ENCODE measurements around the gene CILP2.

Gene CILP2

GRCh38 chr19:19544954-19545591 is 7.0 kb downstream of the CILP2 start:
- no peak for DNase-seq

GRCh38 chr19:19545707-19546106 is 7.6 kb downstream of the CILP2 start:
- no peak for DNase-seq

DNA sequence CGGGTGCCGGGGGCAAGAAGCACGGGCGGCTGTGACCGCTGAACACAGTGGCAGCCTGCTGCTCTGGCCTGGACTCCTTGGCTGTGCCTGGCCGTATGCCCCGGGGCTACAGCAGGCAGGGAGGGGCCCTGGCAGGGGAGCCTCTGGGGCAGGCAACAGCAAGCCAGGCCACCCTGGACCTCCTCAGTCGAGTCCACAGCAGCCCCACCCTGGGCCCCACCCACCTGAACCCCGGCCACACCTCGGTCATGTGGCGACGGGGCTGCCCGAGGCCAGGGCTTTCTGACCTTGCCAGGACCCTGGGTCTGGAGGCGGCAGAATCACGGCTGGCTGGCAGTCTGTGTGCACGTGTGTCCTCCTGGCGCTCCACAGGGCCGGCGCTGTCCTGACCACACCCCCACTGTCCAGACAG is 8.7 kb downstream of the CILP2 start:
- no peak for DNase-seq

- DNase-seq: no peak
Measured at GRCh38 chr19:19547674-19548336, 9.7 kb downstream of the CILP2 start.

GRCh38 chr19:19548915-19549759 is 11.1 kb downstream of the CILP2 start:
- no peak for DNase-seq

GRCh38 chr19:19549804-19550464 is 11.9 kb downstream of the CILP2 start:
- DNase-seq: no peak

DNA sequence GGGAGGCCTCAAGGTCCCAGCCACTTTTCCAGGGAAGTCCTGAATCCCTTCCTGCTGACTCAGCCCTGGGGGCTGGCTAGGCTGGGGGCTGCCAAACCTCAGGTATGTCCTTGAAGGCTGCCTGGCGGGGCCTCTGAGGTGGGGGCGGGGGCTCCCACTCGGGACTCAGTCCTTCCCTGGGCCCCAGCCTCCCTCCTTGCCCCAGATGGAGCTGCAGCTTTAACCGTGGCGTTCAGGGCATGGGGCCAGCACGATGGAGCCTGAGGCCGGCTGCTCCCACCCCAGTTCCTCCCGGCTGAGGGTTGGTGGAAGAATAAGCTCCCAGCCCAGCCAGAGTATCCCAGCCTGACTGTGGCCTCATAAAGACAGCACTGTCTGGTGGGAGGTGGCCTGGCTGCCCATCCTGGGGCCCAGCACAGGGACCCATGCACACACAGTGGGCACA is 12.4 kb downstream of the CILP2 start:
- no peak for DNase-seq

GRCh38 chr19:19550972-19551852 is 13.1 kb downstream of the CILP2 start:
- peak; percentile 24 for DNase-seq

DNA sequence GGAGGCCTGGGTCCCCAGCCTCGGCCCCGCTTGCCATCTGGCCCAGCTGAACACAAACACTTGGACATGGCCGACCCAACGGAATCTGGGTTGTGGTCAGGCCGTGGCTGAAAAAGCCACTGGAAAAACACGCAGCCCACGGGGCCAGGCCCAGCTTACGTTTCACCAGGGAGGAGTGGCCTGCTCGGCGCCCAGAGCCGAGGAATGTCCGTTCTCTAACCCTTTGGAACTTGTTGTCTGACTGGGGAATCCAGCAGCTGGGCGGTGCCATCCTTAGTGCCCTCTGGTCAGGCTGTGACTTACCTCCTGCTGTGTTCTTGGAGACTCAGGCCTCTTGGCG is 13.8 kb downstream of the CILP2 start:
- no peak for DNase-seq

GRCh38 chr19:19552798-19553197 is 14.7 kb downstream of the CILP2 start:
- DNase-seq: peak; percentile 43

- no peak for DNase-seq
Measured at GRCh38 chr19:19553670-19554069, 15.6 kb downstream of the CILP2 start.

DNA sequence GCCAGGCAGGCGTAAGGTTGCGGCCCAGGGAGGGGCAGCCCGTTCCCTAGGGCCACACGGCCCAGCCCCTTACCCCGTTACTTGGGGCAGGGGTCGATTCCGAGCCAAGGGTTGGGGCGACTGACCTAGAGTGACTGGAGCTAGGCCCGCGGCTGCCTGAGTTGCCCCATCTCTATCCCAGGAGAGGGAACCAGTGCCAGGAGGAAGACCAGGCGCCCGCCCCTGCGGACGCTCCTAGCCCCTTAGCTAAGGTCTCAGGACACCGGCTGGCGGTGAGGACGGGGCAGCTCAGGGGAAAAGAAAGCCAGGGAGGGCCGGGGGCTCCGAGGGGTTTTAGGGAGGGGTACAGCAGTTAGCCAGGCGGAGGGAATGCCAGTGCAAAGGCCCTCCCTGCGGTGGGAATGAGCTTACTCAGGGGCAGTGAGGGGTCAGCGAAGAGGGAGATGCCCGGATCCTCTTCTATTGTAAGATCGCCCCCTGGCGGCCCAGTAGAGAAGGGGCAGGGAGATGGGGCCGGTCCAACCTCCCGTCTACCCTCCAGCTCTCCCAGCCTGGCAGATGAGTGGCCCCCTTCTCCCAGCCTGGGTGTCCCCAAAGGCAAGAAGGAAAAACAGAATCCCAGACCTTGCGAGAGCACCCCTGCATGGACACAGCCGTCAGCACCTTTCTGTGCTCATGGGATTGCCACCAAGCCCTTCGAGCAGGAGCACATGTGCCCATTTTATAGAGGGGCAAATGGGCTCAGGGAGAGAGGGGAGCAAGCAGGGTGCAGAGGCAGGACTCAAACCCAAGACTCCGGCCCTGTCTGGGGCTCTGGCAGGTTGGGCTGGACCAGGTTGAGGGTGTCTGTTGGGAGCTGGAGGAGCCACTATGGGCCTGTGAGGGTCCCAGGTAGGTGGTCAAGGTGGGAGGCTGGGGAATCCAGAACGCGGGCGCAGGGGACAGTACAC is 16.3 kb downstream of the CILP2 start:
- peak; percentile 62 for DNase-seq

GRCh38 chr19:19558055-19558454 is 20.0 kb downstream of the CILP2 start:
- no peak for DNase-seq

DNA sequence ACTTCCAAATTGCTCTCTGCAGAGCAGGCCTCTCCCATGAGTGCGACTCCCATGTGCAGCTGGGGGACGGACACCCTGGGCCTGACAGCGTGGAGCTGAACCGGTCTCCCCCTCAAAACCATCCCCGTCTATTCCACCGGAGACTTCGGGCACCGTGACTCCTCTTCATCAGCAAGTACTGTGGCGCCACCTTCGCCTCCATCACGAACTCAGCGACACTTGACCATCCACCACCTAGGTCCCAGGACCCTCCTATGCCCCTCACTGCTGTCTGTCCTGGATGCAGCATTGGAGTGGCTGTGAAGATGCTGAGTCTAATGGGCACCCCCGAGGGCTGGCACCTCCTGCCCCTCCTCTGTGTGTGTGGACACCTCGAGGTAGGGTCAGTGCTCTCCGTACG is 20.6 kb downstream of the CILP2 start:
- no peak for DNase-seq

DNA sequence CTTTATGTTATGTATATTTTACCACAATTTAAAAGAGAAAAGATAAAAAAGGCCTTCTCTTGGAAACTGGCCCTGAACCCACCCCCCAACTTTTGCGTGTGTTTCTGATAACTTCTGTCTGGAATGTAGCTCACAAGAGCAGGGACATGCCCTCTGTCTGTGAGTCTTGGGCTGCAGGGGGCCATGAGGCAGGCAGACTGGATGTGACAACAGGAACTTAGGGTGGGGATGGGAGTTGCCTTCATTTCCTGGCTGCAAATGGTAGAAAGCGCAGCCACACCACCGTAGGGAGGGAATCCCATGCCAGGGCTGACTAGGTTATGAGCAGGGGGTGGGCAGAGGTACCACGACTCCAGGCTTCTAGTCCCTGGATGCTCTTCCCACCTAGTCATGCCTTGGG is 21.9 kb downstream of the CILP2 start:
- DNase-seq: no peak

GRCh38 chr19:19561946-19562664 is 24.0 kb downstream of the CILP2 start:
- no peak for DNase-seq

- peak; percentile 22 for DNase-seq
Measured at GRCh38 chr19:19562665-19563347, 24.7 kb downstream of the CILP2 start.

GRCh38 chr19:19563348-19563848 is 25.3 kb downstream of the CILP2 start:
- DNase-seq: no peak

DNA sequence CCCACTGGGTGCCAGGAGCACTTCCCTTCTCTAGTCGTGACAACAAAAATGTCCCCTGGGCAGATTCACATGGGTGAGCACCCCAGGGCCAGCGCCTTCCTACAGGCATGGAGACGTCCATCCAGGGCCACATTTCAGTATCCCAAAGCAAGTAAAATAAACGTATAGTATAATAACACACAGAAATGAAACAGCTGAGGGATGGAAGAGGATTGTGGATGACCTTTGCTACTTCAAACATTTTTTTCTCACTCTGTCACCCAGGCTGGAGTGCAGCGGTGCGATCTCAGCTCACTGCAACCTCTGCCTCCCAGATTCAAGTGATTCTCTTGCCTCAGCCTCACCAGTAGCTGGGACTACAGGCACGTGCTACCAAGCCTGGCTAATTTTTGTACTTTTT is 28.2 kb downstream of the CILP2 start:
- no peak for DNase-seq

- no peak for DNase-seq
Measured at GRCh38 chr19:19567391-19567790, 29.3 kb downstream of the CILP2 start.
